AG09309 (cell line): Measurements from ENCODE around the gene ALG1L2.
"Not testable (repeated sequence)": the region's sequence is repeated elsewhere in the genome, so short reads cannot be mapped to it uniquely, and the experiment has no call there.

Source experiments
- DNase-seq: peaks from one replicate; pipeline ENCODE4 v3.0.0-alpha.2; 2010; ENCODE audit warnings: low read depth
- H3K4me3 ChIP-seq: 2 replicates; pipeline ENCODE4 v1.5.1; 2011; ENCODE audit warnings: mild to moderate bottlenecking, low read depth, low read length, moderate library complexity; ENCODE audit not compliant: control insufficient read depth
- TF ChIP-seq, protein P1 (sequence below): IDR thresholded peaks from 2 replicates; pipeline ENCODE4 v1.5.1; 2011; ENCODE audit warnings: mild to moderate bottlenecking, low read depth, low read length, inconsistent platforms; ENCODE audit not compliant: insufficient read depth, control insufficient read depth; ENCODE audit errors: missing control alignments

ALG1L2 gene, protein sequence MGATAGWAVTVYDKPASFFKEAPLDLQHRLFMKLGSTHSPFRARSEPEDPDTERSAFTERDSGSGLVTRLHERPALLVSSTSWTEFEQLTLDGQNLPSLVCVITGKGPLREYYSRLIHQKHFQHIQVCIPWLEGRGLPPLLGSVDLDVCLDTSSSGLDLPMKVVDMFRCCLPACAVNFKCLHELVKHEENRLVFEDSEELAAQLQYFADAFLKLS

DNA sequence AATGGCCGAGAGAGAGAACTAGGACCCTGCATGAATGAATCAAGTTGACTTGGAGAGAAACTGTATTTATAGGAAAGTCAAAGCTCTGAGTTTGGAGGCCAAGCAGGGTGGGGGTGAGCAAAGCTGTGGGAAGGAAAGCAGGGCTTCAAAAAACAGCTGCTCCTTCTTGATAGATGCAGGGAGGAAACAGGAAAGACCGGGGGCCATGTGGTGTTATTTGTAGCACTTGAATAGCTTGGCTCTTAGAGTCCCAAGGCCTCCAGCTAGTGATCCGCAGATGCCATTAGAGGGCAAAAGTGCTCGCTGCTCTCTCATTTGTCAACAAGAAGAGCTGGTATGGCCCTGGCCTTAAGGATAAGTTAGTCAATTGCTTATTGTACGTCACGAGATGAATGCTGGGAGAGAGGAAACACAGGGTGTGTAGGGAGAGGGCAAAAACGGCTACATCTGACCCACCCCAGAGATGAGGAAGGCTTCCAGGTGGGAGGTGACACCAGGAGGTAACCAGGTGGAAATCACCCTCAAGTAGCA, at the start of gene ALG1L2:
Gene ALG1L2 (plus strand): TSS at position 481 of the 531 bp plus-strand sequence. CDS start 186 bp downstream, outside the sequence.
- H3K4me3 ChIP-seq = no peak within 1 kb of the TSS
- TF ChIP-seq, protein P1, sequence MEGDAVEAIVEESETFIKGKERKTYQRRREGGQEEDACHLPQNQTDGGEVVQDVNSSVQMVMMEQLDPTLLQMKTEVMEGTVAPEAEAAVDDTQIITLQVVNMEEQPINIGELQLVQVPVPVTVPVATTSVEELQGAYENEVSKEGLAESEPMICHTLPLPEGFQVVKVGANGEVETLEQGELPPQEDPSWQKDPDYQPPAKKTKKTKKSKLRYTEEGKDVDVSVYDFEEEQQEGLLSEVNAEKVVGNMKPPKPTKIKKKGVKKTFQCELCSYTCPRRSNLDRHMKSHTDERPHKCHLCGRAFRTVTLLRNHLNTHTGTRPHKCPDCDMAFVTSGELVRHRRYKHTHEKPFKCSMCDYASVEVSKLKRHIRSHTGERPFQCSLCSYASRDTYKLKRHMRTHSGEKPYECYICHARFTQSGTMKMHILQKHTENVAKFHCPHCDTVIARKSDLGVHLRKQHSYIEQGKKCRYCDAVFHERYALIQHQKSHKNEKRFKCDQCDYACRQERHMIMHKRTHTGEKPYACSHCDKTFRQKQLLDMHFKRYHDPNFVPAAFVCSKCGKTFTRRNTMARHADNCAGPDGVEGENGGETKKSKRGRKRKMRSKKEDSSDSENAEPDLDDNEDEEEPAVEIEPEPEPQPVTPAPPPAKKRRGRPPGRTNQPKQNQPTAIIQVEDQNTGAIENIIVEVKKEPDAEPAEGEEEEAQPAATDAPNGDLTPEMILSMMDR = no peak
- DNase-seq = no peak

DNA sequence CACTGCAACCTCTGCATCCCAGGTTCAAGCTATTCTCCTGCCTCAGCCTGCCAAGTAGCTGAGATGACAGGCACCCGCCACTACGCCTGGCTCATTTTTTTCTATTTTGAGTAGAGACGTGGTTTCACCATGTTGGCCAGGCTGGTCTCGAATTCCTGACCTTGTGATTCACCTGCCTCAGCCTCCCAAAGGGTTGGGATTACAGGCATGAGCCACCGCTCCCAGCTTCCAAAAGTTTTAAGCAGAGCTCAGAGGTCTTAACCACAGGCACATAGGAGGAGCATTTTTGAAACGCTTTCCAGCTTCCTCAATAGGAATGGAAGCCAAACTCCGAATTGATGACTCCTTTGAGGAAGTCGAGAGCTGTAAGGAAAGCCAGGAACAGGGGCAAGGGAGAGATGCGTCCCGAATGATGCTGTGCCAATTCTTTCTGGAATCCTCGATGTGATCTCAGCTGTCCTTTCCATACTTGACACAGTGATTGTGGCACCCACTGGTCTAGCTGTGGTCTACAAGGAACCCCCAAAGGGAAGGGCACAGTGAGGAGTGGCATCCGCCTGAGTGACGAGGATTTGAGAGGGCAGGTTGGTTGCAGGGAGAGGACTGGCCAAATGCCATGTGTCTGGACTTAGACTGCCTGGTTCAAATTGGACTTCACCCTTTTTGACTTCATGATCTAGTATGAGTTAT, 44.4 kb upstream of the ALG1L2 start:
- peak; percentile 39 for DNase-seq
- not testable (repeated sequence) for H3K4me3 ChIP-seq

DNA sequence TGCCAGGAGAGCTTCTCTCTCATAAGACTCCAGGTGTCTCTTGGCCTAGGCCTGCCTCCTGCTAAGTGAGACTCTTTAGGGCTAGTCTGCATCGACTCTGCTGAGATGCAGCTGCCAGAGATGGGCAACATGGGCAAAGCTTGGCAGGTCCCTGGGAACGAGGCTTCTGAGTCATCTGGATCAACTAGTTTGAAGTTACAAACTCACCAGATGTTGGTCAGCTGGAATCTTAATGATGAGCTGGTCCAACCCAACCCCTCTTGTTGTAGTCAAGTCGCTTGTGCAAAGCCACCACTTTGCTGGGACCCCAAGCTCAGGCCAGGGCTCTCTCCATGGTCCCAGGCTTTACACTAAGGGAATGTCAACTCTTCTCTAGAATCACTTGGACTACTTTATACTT, 38.9 kb upstream of the ALG1L2 start:
- DNase-seq = peak; percentile 14
- H3K4me3 ChIP-seq = not testable (repeated sequence)

DNA sequence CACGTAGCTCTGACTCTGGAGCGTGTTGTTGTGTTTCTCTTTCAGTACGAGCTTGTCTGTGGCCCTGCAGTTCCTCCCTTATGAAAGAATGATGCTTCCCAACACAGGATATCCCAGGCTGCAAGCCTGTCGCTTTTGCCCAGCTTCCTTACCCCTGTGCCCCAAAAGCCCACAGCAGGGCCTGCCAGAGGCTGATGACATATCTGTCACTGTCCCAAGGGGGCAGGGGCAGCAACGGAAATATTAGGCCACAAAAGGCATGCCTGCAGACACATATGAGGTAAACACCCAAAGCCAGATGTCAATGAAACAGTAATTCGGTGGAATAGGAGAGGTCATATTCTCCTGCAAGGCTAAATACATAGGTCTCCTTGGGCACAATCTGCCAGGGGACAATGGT, 38.0 kb upstream of the ALG1L2 start:
- H3K4me3 ChIP-seq, DNase-seq: not testable (repeated sequence)

DNA sequence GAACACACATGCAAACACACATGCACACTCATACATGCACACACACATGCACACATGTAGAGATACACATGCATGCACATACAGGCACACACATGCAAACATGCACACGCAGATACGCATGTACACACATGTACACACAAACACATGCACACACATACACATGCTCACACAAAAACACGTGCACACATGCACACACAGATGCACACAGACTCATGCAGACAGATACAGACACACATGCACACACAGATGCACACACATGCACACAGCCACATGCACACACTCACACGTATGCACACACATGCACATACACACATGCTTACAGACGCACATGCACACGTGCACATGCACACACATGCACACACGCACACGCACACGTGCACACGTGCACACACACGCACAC, 37.3 kb upstream of the ALG1L2 start:
- TF ChIP-seq, protein P1 = no peak
- no peak for DNase-seq
- H3K4me3 ChIP-seq = no peak overlapping the region

DNA sequence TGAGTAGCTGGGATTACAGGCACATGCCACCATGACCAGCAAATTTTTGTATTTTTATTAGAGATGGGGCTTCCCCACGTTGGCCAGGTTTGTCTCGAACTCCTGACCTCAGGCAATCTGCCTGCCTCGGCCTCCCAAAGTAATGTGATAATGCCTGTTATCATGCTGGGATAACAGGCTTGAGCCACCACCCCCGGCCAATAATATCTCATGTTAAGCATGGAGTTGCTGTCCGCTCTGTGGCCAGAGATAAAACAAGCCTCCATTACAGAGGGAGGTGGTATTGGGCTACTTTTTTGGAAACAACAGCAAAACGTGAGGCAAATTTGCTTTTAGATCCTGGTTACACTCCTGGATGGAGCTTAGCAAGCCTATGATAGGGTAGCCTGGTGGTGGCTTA, 32.9 kb upstream of the ALG1L2 start:
- TF ChIP-seq, protein P1 = no peak
- no peak for DNase-seq
- H3K4me3 ChIP-seq = no peak overlapping the region

DNA sequence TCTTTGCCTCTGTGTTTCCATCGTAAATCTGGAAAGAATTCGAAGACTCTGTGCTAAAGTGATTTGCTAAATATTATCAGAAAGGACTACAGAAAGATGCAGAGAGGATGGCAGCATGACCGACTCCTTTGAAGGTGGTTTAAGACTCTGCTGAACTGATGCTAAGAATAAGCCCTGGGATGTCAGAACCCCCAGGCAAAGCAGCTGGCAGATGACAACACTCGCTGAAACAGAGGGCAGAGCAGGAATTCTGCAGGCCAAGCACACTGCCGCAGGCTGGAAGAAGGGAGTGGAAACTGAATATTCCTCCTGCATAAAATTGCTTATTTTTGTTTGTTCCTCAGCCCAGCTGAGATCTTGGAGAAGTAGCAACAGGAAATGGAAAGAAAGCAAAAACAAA, 29.3 kb upstream of the ALG1L2 start:
- not testable (repeated sequence) for H3K4me3 ChIP-seq, DNase-seq

DNA sequence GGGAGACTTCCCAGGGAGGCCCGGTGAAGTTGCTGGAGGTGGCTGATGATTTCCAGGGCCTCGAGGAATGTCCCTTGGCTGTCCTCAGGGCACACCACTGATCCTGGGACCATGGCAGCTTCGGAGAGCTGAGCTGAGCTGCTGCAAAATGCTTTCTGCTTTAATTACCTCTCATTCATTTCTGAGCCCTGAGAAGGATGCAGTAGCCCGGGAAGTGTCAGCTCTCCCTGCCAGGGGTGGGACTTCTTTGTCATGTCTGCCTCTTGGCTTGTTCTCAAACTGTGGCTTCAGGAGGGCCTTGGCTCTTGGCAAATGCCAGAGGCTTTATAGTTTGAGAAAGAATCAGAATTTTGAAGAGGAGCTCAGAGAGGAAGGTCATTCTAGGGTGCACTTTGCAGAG, 28.7 kb upstream of the ALG1L2 start:
- DNase-seq, H3K4me3 ChIP-seq: not testable (repeated sequence)

DNA sequence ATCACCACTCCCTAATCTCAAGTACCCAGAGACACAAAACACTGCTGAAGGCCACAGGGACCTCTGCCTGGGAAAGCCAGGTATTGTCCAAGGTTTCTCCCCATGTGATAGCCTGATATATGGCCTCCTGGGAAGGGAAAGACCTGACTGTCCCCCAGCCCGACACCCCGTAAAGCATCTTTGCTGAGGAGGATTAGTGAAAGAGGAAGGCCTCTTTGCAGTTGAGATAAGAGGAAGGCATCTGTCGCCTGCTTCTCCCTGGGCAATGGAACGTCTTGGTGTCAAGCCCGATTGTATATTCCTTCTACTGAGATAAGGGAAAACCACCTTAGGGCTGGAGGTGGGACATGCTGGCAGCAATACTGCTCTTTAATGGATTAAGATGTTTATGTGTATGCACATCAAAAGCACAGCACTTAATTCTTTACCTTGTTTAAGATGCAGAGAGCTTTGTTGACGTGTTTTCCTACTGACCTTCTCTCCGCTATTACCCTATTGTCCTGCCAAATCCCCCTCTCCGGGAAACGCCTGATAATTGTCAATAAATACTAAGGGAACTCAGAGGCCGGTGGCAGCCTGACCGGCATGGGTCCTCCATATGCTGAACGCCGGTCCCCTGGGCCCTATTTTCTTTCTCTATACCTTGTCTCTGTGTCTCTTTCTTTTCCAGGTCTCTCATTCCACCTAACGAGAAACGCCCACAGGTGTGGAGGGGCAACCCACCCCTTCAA, 23.9 kb upstream of the ALG1L2 start:
- not testable (repeated sequence) for H3K4me3 ChIP-seq, DNase-seq

DNA sequence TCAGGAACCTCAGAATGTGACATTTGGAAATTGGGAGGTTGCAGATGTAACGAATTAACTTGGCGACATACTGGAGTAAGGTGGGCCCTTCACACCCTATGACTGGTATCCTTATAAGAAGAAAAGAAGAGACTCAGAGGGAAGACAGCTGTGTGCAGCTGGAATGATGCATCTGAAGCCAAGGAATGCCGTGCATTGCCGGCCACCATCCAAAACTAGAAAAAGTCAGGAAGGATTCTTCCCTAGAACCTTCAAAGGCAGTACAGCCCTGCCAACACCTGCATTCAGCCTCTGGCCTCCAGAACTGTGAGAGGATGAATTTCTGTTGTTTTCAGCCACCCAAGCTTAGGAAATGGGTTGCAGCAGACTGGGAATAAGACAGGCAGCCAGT, 23.4 kb upstream of the ALG1L2 start:
- not testable (repeated sequence) for DNase-seq, H3K4me3 ChIP-seq

DNA sequence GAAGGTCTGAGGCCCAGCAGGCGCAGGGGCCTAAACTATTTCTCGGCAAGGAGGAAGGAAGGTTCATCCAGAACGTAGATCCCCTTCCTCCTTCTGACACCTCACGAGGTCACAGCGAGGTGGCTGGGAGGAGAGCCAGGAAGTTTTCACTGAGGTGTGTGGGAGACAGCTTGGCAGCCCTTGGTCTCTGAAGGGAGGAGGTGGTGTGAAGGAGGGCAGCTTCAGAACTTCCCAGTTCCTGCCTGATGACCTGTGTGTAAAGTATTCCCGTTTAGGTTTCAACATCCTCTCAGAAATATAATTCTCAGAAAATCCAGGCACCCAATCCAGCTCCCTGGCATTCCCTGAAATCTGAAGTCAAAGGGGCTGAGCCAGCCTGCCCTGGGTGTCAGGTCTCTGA, 22.9 kb upstream of the ALG1L2 start:
- H3K4me3 ChIP-seq, DNase-seq: not testable (repeated sequence)

DNA sequence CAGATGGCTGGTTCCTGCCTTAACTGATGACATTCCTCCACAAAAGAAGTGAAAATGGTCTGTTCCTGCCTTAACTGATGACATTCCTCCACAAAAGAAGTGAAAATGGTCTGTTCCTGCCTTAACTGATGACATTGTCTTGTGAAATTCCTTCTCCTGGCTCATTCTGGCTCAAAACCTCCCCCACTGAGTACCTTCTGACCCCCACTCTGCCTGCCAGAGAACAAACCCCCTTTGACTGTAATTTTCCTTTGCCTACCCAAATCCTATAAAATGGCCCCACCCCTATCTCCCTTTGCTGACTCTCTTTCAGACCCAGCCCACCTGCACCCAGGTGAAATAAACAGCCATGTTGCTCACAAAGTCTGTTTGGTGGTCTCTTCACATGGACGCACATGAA, 22.5 kb upstream of the ALG1L2 start:
- not testable (repeated sequence) for DNase-seq, H3K4me3 ChIP-seq
